Measurements from ENCODE around the gene HSPE1.
"Not testable (repeated sequence)": the region's sequence is repeated elsewhere in the genome, so short reads cannot be mapped to it uniquely, and the experiment has no call there.

Gene HSPE1

DNA sequence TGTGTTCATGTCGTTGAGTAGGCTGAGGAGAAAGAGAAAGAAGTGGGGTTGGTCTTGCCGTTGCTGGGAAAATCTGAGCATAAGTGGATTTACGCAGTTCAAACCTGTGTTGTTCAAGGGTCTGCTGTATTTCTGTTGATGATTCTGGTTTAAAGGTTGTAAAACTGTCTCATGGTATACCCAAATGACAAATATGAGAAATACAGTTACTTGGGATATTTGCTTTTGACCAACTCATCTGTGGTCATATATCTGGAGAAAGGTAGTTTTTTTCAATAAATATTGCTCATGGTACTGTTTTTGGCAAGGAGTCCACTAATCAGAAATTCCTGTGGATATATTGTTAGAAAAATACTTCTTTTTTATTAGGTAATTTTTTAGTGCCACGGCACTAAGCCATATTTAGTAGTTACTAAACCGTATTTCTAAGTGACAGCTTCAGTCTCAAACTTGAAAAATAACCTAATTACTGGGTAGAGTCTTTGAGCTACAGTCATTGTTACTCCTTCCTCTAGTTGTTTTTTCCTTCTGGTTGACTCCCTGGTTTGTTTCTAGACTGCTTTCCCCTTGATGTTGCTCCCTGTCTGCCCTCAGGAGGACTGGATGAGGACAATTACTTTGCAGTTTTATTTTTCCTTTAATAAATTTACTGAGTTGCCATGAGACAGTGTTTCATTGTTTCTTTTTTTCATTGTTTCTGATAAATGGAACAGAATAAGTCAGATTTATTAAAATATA, 47.2 kb downstream of the HSPE1 start:
- Mint-ChIP-seq H3K27me3 (no peaks in the 10 kb centered on the region), H3K27ac (ENCODE audit: low read depth) (peak overlapping the region; percentile 44), H3K36me3 (ENCODE audit: insufficient read depth) (peaks cover 53% of the 10 kb centered on the region), H3K4me3 (no peak overlapping the region), H3K4me1 (peaks cover 12% of the 10 kb centered on the region), H3K9me3 (no peaks in the 10 kb centered on the region)
- ATAC-seq (replicated peaks; ENCODE audit: extremely low read depth, poor library complexity, severe bottlenecking): no peak
- no peak for DNase-seq (ENCODE audit: low spot score in 2 of 2)

DNA sequence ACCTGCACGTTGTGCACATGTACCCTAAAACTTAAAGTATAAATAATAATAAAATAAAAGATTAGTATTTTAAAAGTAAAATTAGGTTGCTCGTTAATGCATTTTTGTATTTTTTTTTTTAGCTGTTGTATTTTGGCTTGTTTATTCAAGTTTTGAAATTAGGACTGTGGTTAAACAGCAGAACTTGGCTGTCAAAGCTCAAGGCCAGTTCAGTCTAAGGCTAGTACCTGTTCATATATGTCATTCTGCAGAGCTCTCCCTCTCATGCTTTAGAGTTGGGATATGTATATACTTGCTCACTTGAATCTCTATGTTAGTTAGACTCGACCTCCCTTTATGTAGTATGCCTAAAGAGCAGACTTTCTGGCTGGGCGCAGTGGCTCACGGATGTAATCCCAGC, 48.4 kb downstream of the HSPE1 start:
- no peak for DNase-seq (ENCODE audit: low spot score in 2 of 2)
- Mint-ChIP-seq H3K9me3 (no peaks in the 10 kb centered on the region), H3K4me1 (peaks cover 11% of the 10 kb centered on the region), H3K36me3 (ENCODE audit: insufficient read depth) (peaks cover 46% of the 10 kb centered on the region), H3K27ac (ENCODE audit: low read depth) (no peak overlapping the region), H3K4me3 (no peak overlapping the region), H3K27me3 (no peaks in the 10 kb centered on the region)
- no peak for ATAC-seq (replicated peaks; ENCODE audit: extremely low read depth, poor library complexity, severe bottlenecking)

DNA sequence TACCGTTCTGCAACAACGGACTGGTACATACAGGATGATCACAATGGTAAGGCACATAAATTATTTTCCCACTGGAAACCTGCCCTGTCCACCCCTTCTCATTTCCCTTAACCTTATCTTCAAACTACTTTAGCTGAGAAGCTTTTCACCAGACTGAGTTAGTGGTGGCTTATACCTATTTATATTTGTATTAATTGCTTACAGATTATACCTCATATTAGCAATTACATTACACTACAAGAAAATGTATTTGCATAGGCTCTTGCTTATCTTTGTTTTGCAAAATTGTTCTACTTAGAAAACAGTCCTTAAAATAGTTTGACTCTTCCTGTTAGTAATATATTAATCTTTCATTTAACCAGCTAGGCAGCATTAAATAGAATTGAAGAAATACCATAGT, 51.1 kb downstream of the HSPE1 start:
- H3K27ac Mint-ChIP-seq (ENCODE audit: low read depth); H3K4me3 Mint-ChIP-seq; H3K9me3 Mint-ChIP-seq; ATAC-seq (replicated peaks; ENCODE audit: extremely low read depth, poor library complexity, severe bottlenecking); DNase-seq (ENCODE audit: low spot score in 2 of 2); H3K27me3 Mint-ChIP-seq: not testable (repeated sequence)
- peaks cover 43% of the 10 kb centered on the region for H3K36me3 Mint-ChIP-seq (ENCODE audit: insufficient read depth)
- H3K4me1 Mint-ChIP-seq: peaks cover 10% of the 10 kb centered on the region

All from central memory CD8-positive, alpha-beta T cell (primary cell).